Activated CD4-positive, alpha-beta T cell treated with anti-CD3 and anti-CD28 coated beads for 1 hour (primary cell): ENCODE data around the gene COL6A5.

ENCODE experiments used
- DNase-seq: peaks from one replicate; pipeline ENCODE4 v3.0.0-alpha.2; 2020

Gene COL6A5

GRCh38 chr3:130457671-130458070 is 112.2 kb downstream of the COL6A5 start:
- no peak for DNase-seq

GRCh38 chr3:130459944-130460343 is 114.5 kb downstream of the COL6A5 start:
- DNase-seq: no peak

GRCh38 chr3:130462089-130462488 is 116.6 kb downstream of the COL6A5 start:
- no peak for DNase-seq

GRCh38 chr3:130463221-130463620 is 117.7 kb downstream of the COL6A5 start:
- no peak for DNase-seq

- no peak for DNase-seq
Observed at GRCh38 chr3:130465521-130465920, 120.0 kb downstream of the COL6A5 start.

- no peak for DNase-seq
Observed at GRCh38 chr3:130468311-130468710, 122.8 kb downstream of the COL6A5 start.

- no peak for DNase-seq
Observed at GRCh38 chr3:130470126-130470525, 124.7 kb downstream of the COL6A5 start.

GRCh38 chr3:130473416-130473815 is 127.9 kb downstream of the COL6A5 start:
- DNase-seq: no peak

- DNase-seq: no peak
Observed at GRCh38 chr3:130480736-130481135, 135.3 kb downstream of the COL6A5 start.

- DNase-seq: no peak
Observed at GRCh38 chr3:130488288-130488687, 142.8 kb downstream of the COL6A5 start.

GRCh38 chr3:130488769-130489450 is 143.4 kb downstream of the COL6A5 start:
- DNase-seq: no peak

GRCh38 chr3:130490241-130490640 is 144.8 kb downstream of the COL6A5 start:
- DNase-seq: no peak

GRCh38 chr3:130491431-130491830 is 146.0 kb downstream of the COL6A5 start:
- DNase-seq: no peak

- DNase-seq: no peak
Observed at GRCh38 chr3:130504701-130505100, 159.2 kb downstream of the COL6A5 start.

GRCh38 chr3:130506031-130506430 is 160.6 kb downstream of the COL6A5 start:
- DNase-seq: no peak

GRCh38 chr3:130507746-130508145 is 162.3 kb downstream of the COL6A5 start:
- no peak for DNase-seq

GRCh38 chr3:130509008-130509407 is 163.5 kb downstream of the COL6A5 start:
- no peak for DNase-seq

GRCh38 chr3:130514681-130515080 is 169.2 kb downstream of the COL6A5 start:
- DNase-seq: no peak

GRCh38 chr3:130515755-130516154 is 170.3 kb downstream of the COL6A5 start:
- DNase-seq: no peak

- DNase-seq: no peak
Observed at GRCh38 chr3:130516645-130517512, 171.4 kb downstream of the COL6A5 start, which contains the start of gene COL6A6. TSS of gene COL6A6 (plus strand) at chr3:130517177. CDS start at chr3:130560365, 43,188 bp downstream.

- no peak for DNase-seq
Observed at GRCh38 chr3:130517602-130518001, 172.1 kb downstream of the COL6A5 start.

- DNase-seq: no peak
Observed at GRCh38 chr3:130519754-130520153, 174.3 kb downstream of the COL6A5 start.

- no peak for DNase-seq
Observed at GRCh38 chr3:130522399-130522798, 176.9 kb downstream of the COL6A5 start.

GRCh38 chr3:130527426-130527825 is 182.0 kb downstream of the COL6A5 start:
- no peak for DNase-seq
